ENCODE data around the gene APOA1.
"Not testable (repeated sequence)": the region's sequence is repeated elsewhere in the genome, so short reads cannot be mapped to it uniquely, and the experiment has no call there.

The APOA1 gene

DNA sequence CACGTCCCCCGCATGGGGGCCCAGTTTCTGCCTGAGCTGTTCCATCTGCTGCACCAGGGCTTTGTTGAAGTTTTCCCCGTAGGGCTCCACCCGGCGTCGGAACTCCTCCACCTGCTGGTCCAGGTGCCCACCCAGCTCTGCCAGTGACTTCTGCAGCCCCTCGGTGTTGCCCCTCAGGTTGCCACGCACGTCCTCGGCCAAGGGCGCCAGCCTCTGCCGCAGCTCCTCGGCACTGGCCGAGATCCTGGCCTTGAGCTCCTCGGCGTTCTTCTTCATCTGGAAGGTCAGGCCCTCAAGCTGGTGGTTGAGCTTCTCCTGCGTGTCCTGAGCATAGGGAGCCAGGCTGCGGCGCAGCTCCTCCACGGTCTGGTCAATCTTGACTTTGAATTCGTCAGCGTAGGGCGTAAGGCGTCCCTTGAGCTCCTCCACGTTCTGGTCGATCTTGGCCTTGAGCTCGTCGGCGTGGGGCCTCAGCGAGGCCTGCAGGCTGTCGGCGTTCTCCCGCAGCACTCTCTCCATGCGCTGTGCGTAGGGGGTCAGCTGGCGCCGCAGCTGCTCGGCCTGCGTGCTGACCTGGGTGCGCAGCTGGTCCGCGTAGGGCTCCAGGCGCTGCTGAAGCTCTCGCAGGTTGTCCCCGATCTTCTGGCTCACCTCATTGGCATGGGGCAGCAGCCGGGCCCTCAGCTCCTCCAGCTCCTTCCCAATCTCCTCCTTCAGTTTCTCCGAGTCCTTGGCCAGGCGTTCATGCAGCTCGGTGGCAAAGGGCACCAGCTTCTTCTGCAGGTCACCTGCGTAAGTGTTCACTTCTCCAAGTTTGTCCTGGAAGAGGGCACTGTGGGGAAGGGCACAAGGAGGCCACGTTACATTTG lies 16.1 kb downstream of the APOA1 start:
- no peak for DNase-seq (ENCODE audit: low read depth in 1 of 2, low spot score in 1 of 2)

DNA sequence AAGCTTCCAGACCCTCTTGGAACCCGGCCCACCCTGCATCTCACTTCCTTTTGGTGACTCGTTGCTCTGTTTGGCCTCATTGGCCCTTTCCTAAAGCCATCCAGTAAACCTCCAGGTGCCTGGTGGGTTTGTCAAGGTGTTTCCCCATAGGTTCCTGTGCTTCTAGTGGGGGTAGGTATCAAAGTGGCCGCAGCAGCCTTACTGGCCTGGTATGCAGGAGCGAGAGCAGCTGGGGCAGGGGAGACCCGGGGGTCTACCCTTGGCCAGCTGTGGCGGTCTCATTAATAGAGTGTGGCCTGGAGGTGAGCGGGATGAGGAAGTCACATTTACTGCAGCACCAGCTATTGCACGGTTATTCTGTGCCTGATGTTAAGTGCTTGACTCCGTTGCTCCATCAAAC lies 18.4 kb downstream of the APOA1 start:
- DNase-seq (ENCODE audit: low read depth in 1 of 2, low spot score in 1 of 2): no peak

DNA sequence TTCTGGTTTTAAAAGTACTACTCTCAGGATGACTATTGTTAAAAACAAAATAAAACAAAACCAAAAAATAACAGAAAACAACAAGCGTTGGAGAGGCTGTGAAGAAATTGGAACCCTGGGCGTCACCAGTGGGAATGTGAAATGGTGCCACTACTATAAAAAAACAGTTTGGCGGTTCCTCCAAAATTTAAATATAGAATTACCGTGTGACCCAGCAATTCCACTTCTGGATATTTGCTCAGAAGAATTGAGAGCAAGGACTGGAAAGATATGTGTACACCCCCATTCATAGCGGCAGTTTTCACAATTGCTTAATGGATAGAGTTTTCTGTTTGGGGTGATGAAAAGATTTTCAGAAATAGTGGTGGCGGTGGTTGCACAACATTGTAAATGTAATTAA lies 22.9 kb downstream of the APOA1 start:
- no peak for DNase-seq (ENCODE audit: low read depth in 1 of 2, low spot score in 1 of 2)

DNA sequence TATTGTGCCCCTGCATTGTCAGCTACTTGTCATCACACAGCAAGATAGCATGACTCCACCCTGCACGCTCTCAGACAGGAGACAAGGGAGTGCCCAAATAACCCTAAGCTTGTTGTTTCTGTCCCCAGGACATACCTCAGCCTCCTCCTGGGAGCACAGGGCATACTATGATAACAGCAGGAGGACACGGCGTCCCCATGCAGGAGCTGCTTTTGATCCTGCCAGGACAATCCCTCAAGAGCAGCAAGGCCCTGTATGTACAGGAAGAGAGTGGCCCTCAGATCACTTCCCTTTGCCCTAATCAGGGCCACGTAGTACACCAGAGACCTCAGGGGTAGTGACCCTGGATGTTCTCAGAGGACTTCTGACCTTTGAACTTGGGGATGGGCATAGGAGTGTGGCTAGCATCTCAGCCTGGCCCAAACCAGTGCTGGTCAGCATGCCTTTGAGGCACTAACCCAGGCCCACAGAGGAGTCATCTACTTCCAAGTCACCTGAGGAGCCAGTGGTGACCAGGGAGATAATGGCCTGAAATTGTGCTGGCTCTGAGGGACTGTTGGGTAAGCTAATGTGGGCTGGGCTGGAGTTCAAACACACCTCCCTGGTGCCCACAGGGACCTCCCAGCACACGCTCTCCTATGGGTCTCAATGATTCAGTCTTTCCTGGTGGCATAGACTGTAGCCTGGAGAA lies 23.5 kb downstream of the APOA1 start:
- DNase-seq (ENCODE audit: low read depth in 1 of 2, low spot score in 1 of 2): no peak

DNA sequence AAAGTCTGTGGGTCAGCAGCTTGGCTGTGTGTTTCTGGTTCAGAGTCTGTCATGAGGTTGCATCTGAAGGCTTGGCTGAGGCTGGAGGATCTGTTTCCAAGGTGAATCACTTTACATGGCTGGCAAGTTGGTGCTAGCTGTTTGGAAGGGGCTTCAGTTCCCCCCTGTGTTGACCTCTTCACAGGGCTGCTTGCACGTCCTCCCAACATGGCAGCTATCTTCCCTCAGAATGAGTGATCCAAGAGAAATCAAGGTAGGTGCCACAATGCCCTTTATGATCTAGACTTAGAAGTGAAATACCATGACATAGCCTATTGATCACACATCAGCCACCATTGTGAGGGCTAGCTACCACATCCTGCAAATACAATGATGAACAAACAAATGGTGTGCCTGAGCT lies 24.3 kb downstream of the APOA1 start:
- DNase-seq (ENCODE audit: low read depth in 1 of 2, low spot score in 1 of 2): no peak

DNA sequence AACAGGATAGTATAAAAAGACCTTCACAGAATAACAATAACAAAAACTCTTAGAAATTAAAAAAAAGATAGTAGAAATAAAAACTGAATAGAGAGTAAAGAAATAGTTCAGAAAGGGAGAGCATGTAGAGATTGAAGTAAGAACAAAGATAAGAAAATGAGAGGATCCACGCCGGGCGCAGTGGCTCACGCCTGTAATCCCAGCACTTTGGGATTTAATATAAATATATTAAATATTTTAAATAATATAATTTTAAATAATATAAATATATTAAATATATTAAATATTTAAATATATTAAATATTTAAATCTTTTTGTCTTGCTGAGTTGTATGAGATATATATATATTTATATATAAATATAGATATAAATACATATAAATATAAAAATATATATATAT lies 25.3 kb downstream of the APOA1 start:
- DNase-seq (ENCODE audit: low read depth in 1 of 2, low spot score in 1 of 2): no peak

DNA sequence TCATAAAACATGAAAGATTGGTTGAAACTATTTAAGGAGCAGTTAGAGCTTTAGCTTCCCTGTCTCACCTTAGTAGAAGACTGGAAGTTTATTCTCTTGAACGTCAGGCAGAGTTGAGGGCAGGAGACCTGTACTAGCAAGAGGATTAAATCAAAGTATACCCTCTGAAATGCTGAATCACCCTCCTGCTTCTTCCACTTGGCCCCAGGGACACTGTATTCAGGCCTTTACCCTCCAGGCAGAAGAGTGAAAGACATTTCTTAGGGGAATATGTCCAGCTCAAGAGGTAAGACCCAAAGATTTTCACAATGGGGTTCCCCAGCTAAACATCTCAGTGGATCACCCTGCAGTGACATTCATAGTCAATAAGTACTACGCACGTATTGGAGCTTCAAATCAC lies 26.2 kb downstream of the APOA1 start:
- DNase-seq (ENCODE audit: low read depth in 1 of 2, low spot score in 1 of 2): no peak

DNA sequence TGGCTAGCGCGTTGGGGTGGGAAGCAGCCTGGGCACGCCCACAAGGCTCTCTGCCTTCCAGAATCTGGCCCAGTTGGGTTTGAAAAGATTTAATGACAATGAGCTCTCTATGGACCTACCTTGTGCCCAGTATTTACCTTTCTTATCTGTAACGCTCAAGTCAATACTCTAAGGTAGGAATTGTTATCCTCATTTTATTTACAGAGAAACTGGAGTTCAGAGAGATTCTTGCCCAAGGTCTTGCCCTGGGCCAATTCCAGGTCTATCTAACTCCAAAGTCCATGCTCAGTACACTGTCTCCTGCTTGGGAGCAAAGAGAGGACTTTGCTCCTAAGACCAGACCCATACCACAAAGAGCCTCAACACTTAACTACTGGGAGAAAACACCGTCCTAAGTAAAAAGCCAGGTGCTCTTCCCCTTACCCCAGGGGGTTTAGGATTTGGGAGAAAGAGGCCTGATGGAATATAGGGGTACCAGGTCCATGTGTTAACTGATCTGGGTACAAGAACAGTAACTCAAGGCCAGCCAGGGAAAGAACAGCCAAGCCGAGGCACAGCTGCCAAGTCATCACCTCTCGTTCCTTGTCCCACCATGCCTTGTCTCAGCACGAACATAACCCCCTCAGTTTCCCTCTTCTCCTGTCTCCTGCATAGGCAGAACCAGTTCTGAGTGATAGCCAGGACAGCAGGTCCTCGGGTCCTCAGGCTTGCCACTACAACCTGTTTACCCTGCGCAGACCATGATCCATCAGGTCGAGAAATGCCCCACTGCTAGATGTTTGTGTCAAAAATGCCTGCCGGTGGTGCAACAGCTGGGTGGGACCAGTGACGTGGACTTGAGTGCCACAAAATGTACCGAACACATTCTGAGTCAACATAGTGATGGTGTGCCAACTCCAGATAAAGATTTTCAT lies 28.9 kb downstream of the APOA1 start:
- DNase-seq (ENCODE audit: low read depth in 1 of 2, low spot score in 1 of 2): no peak

DNA sequence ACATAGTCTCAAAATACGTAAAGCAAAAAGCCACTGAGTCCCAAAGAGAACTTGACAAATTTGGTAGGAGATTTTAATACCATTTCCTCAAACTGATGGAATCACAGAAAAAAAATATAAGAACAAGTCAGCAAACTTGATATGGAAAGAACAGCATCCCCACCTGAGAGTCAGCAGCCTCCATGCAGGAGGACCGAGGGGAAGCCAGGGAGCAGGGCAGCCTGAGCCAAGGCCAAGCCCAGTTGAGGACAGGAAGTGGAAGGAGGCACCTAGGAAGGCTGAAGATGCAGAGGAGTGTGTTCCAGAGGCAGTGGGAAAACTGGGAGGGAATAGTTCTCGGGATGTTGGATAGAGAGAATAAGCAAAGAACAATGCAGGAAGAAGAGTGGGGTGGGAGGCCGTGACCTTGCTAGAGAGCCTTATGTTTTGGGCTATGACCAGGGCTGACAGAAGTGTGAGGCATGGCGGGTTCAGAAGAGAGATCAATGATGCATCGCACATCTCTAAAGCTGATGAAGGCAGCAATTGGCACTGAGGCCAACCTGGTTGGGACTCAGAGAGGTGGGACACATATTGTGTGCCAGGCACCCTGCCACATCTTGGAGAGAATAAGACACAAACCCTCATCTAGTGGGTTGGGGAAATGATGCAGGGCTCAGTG lies 29.7 kb downstream of the APOA1 start:
- DNase-seq (ENCODE audit: low read depth in 1 of 2, low spot score in 1 of 2): no peak

DNA sequence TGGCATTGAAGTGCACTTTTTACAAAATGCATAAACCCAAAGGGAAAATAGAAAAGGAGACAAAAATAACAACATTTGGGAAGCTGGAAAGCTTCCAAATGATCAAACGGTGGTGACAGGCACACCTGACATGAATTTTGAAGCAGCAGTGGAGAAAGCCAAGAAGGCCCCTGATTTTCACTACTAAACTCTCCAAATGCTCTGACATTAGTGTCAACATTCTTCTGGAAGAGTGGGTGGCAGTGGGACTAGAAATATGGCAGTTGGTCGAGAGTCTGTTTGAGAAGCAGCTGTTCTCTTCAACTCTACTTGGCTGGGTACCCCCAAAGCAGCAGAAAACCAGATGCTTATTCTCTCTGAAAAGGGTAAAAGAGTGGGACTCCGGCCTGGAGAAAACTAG lies 33.4 kb downstream of the APOA1 start:
- no peak for DNase-seq (ENCODE audit: low read depth in 1 of 2, low spot score in 1 of 2)

DNA sequence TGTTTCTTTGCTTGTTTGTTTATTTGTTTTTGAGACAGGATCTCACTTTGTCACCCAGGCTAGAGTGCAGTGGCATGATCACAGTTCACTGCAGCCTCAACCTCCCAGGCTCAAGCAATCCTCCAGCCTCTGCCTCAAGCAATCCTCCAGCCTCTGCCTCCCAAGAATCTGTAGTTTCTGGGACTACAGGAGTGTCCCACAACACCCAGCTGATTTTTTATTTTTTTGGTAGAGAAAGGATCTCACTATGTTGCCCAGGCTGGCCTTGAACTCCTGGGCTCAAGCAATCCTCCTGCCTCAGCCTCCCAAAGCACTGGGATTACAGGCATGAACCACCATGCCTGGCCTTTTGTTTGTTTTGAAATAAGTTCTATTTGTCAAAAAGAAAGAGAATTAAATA lies 35.8 kb downstream of the APOA1 start:
- not testable (repeated sequence) for DNase-seq (ENCODE audit: low read depth in 1 of 2, low spot score in 1 of 2)

DNA sequence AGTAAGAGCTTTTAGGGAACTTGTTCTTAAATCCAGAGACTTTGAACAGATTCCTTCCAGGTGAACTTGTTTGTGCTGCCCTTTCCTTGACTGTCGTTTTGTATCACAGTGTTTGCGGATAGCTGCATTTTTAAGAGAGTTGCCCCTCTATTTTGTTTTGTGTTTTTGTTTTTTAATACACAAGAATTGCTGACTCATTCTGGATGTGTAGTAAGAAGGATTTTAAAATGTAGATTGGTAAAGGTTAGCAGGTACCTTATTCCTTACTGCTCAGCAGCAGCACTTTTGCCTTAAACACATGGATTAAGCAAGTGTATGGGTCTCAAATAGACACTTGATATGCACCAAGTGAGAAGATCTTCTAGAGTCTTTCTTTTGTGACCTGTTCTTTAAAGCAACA lies 36.8 kb downstream of the APOA1 start:
- DNase-seq (ENCODE audit: low read depth in 1 of 2, low spot score in 1 of 2): no peak

DNA sequence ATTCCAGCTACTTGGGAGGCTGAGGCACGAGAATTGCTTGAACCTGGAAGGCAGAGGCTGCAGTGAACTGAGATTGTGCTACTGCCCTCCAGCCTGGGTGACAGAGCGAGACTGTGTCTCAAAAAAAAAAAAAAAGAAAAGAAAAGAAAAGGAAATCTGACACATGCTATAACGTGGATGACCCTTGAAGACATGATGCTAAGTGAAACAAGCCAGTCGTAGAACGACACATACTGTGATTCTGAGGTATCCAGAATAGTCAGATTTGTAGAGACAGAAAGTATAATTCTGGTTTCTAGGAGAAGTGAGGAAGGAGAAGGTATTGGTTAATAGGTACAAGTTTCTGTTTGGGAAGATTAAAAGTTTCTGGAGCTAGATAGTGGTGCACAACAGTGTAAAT lies 39.1 kb downstream of the APOA1 start:
- no peak for DNase-seq (ENCODE audit: low read depth in 1 of 2, low spot score in 1 of 2)

DNA sequence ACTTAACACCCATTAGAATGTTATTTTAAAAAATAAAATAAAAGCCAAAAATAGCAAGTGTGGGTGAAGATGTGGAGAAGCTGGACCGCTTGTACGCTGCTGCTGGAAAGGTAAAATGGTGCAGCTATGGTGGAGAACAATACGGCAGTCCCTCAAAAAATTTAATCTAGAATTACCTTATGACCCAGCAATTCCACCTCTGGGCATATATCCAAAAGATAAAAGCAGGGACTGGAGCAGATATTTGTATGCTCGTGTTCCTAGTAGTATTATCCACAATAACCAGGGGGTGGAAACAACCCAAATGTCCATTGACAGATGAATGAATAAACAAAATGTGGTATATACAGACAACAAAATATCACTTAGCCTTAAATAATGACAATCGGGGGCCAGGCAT lies 39.6 kb downstream of the APOA1 start:
- no peak for DNase-seq (ENCODE audit: low read depth in 1 of 2, low spot score in 1 of 2)

DNA sequence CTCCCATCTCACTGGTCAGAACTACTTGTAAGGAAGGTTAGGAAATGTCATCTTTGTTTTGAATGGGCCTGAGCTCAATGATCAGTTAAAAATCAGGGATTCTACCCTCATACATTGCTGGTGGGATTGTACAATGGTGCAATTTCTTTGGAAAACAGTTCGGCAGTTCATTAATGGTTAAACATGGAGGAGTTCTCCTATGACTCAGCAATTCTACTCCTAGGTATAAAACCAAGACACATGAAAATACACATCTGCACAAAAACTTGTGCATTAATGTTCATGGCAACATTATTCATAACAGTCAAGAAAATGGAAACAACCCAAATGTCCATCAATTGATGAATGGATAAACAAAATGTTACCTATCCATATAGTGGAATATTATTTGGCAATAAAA lies 40.9 kb downstream of the APOA1 start:
- DNase-seq (ENCODE audit: low read depth in 1 of 2, low spot score in 1 of 2): no peak

DNA sequence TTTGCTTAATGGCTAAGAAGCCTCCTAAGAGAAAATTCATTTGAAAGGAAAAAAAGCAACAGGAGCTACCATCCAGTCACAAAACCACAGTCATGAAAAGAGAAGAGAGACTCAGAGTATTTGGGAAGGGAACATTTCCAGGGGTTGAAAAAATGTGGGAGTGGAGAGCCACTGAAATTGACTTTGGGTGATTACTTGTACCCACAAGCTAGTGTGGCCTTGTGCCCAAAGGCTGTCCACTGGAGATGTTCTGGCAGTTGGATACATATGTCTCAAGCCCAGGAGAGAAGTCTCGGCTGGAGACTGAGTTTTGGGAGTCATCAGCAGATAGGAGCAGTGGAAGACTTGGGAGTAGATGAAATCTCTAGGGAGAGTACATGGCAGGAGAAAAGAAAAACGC lies 42.6 kb downstream of the APOA1 start:
- DNase-seq (ENCODE audit: low read depth in 1 of 2, low spot score in 1 of 2): no peak

DNA sequence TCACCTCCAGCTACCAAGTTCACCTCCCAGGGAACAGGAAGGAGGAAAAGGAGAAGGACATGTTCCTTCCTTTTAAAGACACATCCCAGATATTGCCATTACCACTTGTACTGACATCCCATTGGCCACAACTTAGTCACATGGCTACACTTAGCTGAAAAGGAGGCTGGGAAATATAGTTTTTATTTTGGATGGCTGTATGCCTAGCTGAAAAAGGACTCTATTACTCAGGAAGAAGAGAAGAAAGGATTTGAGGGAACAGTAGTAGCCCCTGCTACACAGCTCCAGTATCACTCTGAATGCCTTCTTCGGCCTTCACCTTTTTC lies 43.7 kb downstream of the APOA1 start:
- no peak for DNase-seq (ENCODE audit: low read depth in 1 of 2, low spot score in 1 of 2)

DNA sequence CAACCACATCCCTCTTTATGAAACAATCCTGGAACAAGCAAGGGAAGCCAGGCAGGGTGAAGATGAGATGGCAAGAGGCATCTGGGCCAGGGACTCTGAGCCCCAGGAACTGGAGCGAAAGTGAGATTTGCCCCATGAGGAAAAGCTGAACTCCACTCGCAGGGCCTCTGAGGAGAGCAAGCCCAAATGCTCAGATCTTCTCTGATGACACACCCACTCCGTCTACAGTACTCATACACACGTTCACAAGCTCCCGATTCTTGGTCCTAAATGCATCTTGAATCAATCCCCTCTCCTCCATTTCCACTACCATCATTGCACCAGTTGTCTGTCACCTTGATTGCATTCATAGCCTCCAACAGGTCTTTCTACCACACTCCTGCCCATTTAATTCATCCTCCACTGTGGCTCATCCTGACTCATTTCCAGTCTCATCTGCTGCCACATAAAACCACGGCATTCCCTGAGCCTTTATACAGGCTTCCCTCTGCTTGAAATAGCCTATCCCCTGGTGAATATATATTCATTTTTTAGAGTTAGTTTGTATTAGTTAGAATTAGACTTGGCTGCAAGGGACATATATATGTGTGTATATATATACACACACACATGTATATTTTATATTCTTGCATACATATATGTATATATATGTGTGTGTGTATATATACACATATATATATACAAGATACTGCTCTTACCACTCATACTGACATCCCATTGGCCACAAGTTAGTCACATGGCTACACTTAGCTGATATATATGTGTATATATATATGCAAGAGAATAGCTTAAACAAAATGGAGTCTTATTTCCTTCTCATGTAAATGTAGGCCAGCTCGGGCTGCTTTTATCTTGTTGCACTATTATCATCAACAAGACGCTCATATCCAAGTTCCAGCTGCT lies 44.3 kb downstream of the APOA1 start:
- no peak for DNase-seq (ENCODE audit: low read depth in 1 of 2, low spot score in 1 of 2)

DNA sequence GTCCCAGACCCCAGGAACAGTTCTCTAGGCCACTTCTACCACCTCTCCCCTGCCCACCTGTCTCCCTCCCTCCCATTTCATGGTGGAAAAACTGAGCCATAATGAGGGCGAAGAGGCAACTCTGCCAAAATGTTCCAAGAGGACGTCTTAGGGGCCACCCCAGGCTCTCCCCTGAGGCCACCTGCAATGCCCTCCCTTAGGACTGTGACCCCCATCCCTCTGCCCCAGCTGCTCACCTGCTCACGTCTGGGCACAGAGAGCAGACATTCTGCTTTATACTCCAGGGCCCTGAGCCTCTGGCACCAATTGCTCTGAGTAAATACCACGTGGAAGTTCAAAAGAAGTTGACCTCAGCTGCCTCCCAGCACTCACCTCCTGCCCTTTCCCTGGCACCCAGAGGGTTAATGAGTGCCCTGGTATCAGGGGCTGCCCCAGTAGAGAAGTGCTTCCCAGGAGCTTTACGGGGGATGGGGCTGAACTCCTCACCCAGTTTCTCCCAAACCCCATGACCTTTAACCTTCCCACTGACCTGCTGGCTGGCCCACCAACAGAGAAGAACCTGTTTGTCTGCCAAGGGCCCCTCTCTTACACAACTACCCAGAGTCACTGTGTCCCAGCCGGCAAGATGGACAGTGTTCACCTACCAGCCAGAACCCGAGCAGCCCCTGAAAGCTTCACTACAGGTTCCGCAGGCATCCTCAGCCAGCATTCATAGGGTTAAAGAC lies 45.1 kb downstream of the APOA1 start:
- DNase-seq (ENCODE audit: low read depth in 1 of 2, low spot score in 1 of 2): no peak

DNA sequence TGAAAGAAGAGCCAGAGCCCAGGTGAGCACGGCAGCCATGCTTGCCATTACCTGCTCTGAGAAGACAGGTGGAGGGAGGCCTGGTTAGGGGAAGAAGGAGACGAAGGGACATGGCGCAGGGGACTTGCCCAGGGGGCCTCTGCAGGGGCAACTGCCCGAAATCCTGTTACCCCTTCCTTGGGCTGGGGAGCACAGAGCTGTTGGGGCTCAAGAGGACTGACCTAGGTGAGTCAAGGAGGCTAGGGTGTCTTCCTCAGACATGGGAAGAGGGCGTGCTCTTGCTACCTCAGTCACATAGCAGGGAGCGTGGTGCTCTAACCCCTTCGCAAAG lies 45.6 kb downstream of the APOA1 start, which contains the start of gene APOA5:
Gene APOA5, minus strand, starts transcription at position 67 of the 331 bp plus-strand sequence. Its CDS starts 19 bp downstream, at position 48.
- DNase-seq (ENCODE audit: low read depth in 1 of 2, low spot score in 1 of 2): no peak
